CD4-positive, alpha-beta T cell (primary cell): ENCODE results near the gene ITGB8. TPM values are rescaled to one million over a fixed set of nuclear protein-coding genes. Genes with fewer than 3 reads are reported as not detected.

ENCODE experiments used
- ATAC-seq: fragments of 200-7000 bp; cut with Tn5 transposase; one replicate; pipeline ENCODE4 v1.10.0; 2022; ENCODE audit warnings: mild to moderate bottlenecking; ENCODE audit not compliant: poor library complexity
- CTCF ChIA-PET: fragments of 350-600 bp; sonication (Branson Sonifier 250); formaldehyde crosslinking; loops from one replicate; lab custom pipeline; 2021; ENCODE audit warnings: antibody characterized with exemption, inconsistent platforms; lab: Charles Lee
- POLR2A ChIA-PET: fragments of 350-600 bp; sonication (Branson Sonifier 250); formaldehyde crosslinking; loops from one replicate; lab custom pipeline; 2021; ENCODE audit warnings: antibody characterized with exemption, inconsistent platforms; lab: Charles Lee
- DNase-seq, 14 experiments: peaks; one replicate each; pipeline ENCODE4 v3.0.0-alpha.2; 2013 to 2020; ENCODE audit warnings: mixed read lengths in 2 of 14
- H3K27ac ChIP-seq, 2 donors: one replicate each; pipeline versions ENCODE4 v1.5.1 to v1.7.0; 2013; ENCODE audit warnings: low read length in 2 of 2, low read depth in 1 of 2, mild to moderate bottlenecking in 1 of 2
- H3K27me3 ChIP-seq, 2 experiments: 1 replicate in 1 of 2; 2 replicates in 1 of 2; pipeline versions ENCODE4 v1.6.1 to v1.7.0; 2013; ENCODE audit warnings: low read length in 2 of 2, control low read depth in 1 of 2, mild to moderate bottlenecking in 1 of 2, moderate library complexity in 1 of 2; ENCODE audit not compliant: insufficient read depth in 2 of 2, control insufficient read depth in 1 of 2
- H3K36me3 ChIP-seq: one replicate; pipeline ENCODE4 v1.6.1; 2013; ENCODE audit warnings: low read length, control low read depth; ENCODE audit not compliant: insufficient read depth
- H3K4me1 ChIP-seq: one replicate; pipeline ENCODE4 v1.6.1; 2013; ENCODE audit warnings: low read length, control low read depth; ENCODE audit not compliant: insufficient read depth
- H3K4me3 ChIP-seq: one replicate; pipeline ENCODE4 v1.5.1; 2013; ENCODE audit warnings: mild to moderate bottlenecking, low read length, moderate library complexity
- H3K9me3 ChIP-seq, 2 experiments: 1 replicate in 1 of 2; 2 replicates in 1 of 2; pipeline versions ENCODE4 v1.6.1 to v1.7.0; 2013; ENCODE audit warnings: low read length in 2 of 2, mild to moderate bottlenecking in 2 of 2, control low read depth in 1 of 2, moderate library complexity in 1 of 2; ENCODE audit not compliant: control insufficient read depth in 1 of 2, insufficient read depth in 1 of 2
- H3K27ac Mint-ChIP-seq: one replicate; pipeline ENCODE4 v1.8.0; 2020; ENCODE audit warnings: mixed read lengths
- H3K27me3 Mint-ChIP-seq: one replicate; pipeline ENCODE4 v1.8.0; 2021; ENCODE audit warnings: mixed read lengths
- H3K36me3 Mint-ChIP-seq: one replicate; pipeline ENCODE4 v1.8.0; 2021; ENCODE audit warnings: low read depth, mixed read lengths
- H3K4me1 Mint-ChIP-seq: one replicate; pipeline ENCODE4 v1.8.0; 2021; ENCODE audit warnings: low read depth, mixed read lengths
- H3K4me3 Mint-ChIP-seq: one replicate; pipeline ENCODE4 v1.8.0; 2020; ENCODE audit warnings: mild to moderate bottlenecking, mixed read lengths
- H3K9me3 Mint-ChIP-seq: one replicate; pipeline ENCODE4 v1.8.0; 2020; ENCODE audit warnings: mixed read lengths
- intact Hi-C, 2 experiments: fragments of 100-400 bp; cut with DNase I in 1 of 2; cut with micrococcal nuclease in 1 of 2; formaldehyde crosslinking; loops; one replicate each; pipeline versions ENCODE4 v1.15.1 to v1.9.0; 2023 to 2025; cut with DNase I, micrococcal nuclease
- total RNA-seq, 174 experiments: library from RNA in 2 of 174; stranded (reverse) in 2 of 174; gene quantifications; one replicate each; pipeline ENCODE4 v1.2.3 and lab custom pipeline; 2021 to 2026
- TF ChIP-seq, protein P1 (sequence below): fragments of 200-600 bp; IDR thresholded peaks from one replicate; pipeline ENCODE4 v1.8.0; 2022; ENCODE audit warnings: antibody characterized with exemption, mild to moderate bottlenecking

ITGB8 gene
- total RNA-seq, 2 experiments from 2014 or later: not detected

DNA sequence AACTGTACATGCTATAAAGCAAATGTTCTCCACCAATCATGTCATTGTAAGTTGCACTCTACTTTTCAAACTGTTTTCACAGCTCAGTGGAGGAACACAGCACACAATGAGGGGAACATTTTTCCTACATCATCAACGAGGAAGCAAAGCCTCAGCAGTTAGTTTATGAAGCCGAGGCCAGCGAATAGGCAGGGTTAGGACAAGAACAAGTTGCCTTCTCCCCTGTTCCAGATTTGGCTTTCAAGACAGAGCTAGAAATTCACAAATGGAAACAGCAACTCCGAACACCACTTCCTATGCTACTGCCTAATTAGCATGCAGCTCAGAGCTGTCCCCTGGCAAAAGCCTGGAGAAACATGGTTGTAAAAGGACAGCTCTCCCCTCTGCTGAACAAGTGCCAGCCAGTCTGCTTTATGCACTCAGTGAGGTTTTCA is 19.8 kb downstream of the ITGB8 start:
- intact Hi-C loops: no loop called here
- no peak for DNase-seq

DNA sequence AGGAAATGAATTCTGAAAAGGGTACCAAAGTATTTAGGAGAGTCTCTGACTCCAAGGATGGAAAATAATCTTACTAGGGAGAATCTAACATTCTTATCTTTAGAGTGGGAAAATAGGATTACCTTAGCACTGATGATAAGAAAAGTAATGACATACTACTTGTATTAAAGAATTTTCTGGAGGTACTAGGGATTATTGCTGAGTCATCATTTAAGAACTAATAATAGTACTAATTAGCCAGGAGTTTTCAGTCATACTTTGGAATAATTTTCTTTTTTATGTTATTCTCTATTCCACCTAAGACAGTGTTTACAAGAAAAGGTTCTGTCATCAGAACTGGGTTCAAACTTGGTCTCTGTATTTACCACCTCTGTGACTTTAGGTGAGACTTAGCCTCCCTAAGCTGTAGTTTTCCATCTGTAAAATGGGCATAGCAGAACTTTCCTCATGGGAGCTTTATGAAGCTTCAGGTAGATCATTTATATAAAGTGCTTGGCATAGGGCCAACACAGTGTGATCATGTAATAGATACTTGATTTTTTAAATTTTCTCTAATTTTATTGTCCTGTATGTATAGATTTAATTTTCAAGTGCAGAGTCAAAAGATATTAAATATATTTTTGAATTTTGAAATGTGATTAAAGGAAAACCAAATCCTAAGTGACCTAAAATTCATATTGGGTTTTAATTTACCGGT is 20.4 kb downstream of the ITGB8 start:
- H3K27ac Mint-ChIP-seq: no peak overlapping the region
- no peak overlapping the region for H3K4me3 Mint-ChIP-seq
- H3K27me3 Mint-ChIP-seq: peaks cover 4% of the 10 kb centered on the region
- intact Hi-C loops: no loop called here
- Histone ChIP-seq H3K9me3 (no peaks in the 10 kb centered on the region), H3K27ac (no peak overlapping the region), H3K27me3 (no peaks in the 10 kb centered on the region), H3K4me3 (no peak overlapping the region), H3K36me3 (no peaks in the 10 kb centered on the region), H3K4me1 (no peaks in the 10 kb centered on the region)
- H3K36me3 Mint-ChIP-seq: no peaks in the 10 kb centered on the region
- POLR2A ChIA-PET: no interaction called here
- DNase-seq (no peak), ATAC-seq (no peak)
- CTCF ChIA-PET: no interaction called here
- peaks cover 4% of the 10 kb centered on the region for H3K9me3 Mint-ChIP-seq
- TF ChIP-seq, protein P1, sequence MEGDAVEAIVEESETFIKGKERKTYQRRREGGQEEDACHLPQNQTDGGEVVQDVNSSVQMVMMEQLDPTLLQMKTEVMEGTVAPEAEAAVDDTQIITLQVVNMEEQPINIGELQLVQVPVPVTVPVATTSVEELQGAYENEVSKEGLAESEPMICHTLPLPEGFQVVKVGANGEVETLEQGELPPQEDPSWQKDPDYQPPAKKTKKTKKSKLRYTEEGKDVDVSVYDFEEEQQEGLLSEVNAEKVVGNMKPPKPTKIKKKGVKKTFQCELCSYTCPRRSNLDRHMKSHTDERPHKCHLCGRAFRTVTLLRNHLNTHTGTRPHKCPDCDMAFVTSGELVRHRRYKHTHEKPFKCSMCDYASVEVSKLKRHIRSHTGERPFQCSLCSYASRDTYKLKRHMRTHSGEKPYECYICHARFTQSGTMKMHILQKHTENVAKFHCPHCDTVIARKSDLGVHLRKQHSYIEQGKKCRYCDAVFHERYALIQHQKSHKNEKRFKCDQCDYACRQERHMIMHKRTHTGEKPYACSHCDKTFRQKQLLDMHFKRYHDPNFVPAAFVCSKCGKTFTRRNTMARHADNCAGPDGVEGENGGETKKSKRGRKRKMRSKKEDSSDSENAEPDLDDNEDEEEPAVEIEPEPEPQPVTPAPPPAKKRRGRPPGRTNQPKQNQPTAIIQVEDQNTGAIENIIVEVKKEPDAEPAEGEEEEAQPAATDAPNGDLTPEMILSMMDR: no peak
- no peaks in the 10 kb centered on the region for H3K4me1 Mint-ChIP-seq

More for the DNA sequence above, 19.8 kb downstream of the ITGB8 start:
- Mint-ChIP-seq H3K9me3 (peaks cover 4% of the 10 kb centered on the region), H3K27ac (no peak overlapping the region), H3K27me3 (peaks cover 4% of the 10 kb centered on the region), H3K36me3 (no peaks in the 10 kb centered on the region), H3K4me1 (no peaks in the 10 kb centered on the region), H3K4me3 (no peak overlapping the region)
- no peaks in the 10 kb centered on the region for H3K9me3 ChIP-seq
- ChIA-PET CTCF (no interaction called here), POLR2A (no interaction called here)
- H3K27me3 ChIP-seq: no peaks in the 10 kb centered on the region
- H3K27ac ChIP-seq: no peak overlapping the region
- no peak for ATAC-seq
- no peaks in the 10 kb centered on the region for H3K4me1 ChIP-seq
- TF ChIP-seq, protein P1: no peak
- H3K4me3 ChIP-seq: no peak overlapping the region
- no peaks in the 10 kb centered on the region for H3K36me3 ChIP-seq

DNA sequence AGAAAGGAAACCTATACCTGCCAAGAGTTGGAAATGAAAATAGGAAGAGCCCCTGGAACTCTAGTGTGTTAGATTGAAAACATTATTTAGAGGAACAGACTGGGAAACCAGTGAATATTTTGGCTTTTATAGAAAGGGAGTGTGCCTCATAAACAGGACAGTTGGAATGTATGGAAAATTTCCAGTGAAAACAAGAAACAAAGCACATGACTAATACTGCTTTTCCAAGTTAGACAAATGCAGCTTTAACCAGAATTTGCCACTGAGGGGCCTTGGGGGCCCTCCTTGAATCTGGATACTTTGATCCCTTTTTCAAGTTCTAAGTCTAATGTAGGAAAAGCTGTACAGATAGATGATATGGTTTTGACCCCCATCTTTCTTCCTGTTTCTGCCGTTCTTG is 21.2 kb downstream of the ITGB8 start:
- no peaks in the 10 kb centered on the region for H3K36me3 ChIP-seq
- H3K27me3 Mint-ChIP-seq: peaks cover 4% of the 10 kb centered on the region
- no peak overlapping the region for H3K4me3 Mint-ChIP-seq
- H3K27me3 ChIP-seq: no peaks in the 10 kb centered on the region
- peaks cover 4% of the 10 kb centered on the region for H3K9me3 Mint-ChIP-seq
- DNase-seq (no peak), ATAC-seq (no peak)
- H3K27ac Mint-ChIP-seq: no peak overlapping the region
- ChIA-PET POLR2A (no interaction called here), CTCF (no interaction called here)
- TF ChIP-seq, protein P1: no peak
- no peaks in the 10 kb centered on the region for H3K36me3 Mint-ChIP-seq
- H3K4me1 Mint-ChIP-seq: no peaks in the 10 kb centered on the region
- H3K4me1 ChIP-seq: no peaks in the 10 kb centered on the region
- no peak overlapping the region for H3K4me3 ChIP-seq
- H3K9me3 ChIP-seq: no peaks in the 10 kb centered on the region
- intact Hi-C loops: no loop called here
- no peak overlapping the region for H3K27ac ChIP-seq
